ENCODE results near the gene ITSN1. TPM values are rescaled to one million over a fixed set of nuclear protein-coding genes. Genes with fewer than 3 reads are reported as not detected.

Gene ITSN1
- total and polyA plus RNA-seq, 4 donors = 20.3 to 112 (median 40.2) TPM

DNA sequence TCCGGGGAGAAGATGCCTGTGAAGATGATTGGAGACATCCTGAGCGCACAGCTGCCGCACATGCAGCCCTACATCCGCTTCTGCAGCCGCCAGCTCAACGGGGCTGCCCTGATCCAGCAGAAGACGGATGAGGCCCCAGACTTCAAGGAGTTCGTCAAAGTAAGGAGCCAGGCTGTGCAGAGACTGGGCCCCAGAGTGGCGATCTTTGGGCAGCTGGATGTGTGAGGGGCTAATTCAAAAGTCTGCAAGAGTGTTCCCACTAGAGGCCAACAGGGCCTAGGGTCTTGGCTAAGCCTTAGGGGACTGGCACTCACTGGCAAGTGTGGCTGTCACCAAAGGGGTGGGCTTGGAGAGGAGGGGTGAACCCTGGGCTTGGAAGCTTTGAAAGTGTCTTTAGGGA, 222.9 kb downstream of the ITSN1 start:
- H3K36me3 ChIP-seq (ENCODE audit: control insufficient read depth in 4 of 4, insufficient read depth in 3 of 4, low read depth in 1 of 4, low read length in 3 of 4) = no peaks in the 10 kb centered on the region
- no peaks in the 10 kb centered on the region for H3K9me3 ChIP-seq (ENCODE audit: control insufficient read depth in 4 of 4, low read length in 3 of 4)
- no peaks in the 10 kb centered on the region for H3K4me1 ChIP-seq (ENCODE audit: control insufficient read depth in 4 of 4, insufficient read depth in 4 of 4, low read length in 3 of 4)
- TF ChIP-seq CTCF (IDR thresholded peaks at IDR 0.05; ENCODE audit: low read depth, low read length, missing input control) (no peak), REST (IDR thresholded peaks at IDR 0.05) (no peak), MAX (IDR thresholded peaks at IDR 0.05) (no peak), NR2F2 (IDR thresholded peaks at IDR 0.05) (no peak), JUND (IDR thresholded peaks at IDR 0.05) (no peak), FOXA1 (IDR thresholded peaks at IDR 0.05) (no peak), RAD21 (IDR thresholded peaks at IDR 0.05) (no peak), TAF1 (conservative IDR thresholded peaks at IDR 0.05) (no peak), HNF4G (IDR thresholded peaks at IDR 0.05) (no peak), FOXA2 (IDR thresholded peaks at IDR 0.05) (no peak), ZBTB33 (IDR thresholded peaks at IDR 0.05) (no peak), GABPA (IDR thresholded peaks at IDR 0.05 in 1 of 2, conservative IDR thresholded peaks at IDR 0.05 in 1 of 2) (no peak), RXRA (IDR thresholded peaks at IDR 0.05) (no peak), ATF3 (IDR thresholded peaks at IDR 0.05) (no peak), SP1 (IDR thresholded peaks at IDR 0.05) (no peak), YY1 (IDR thresholded peaks at IDR 0.05) (no peak)
- H3K4me3 ChIP-seq (ENCODE audit: low read depth in 1 of 3, low read length in 3 of 3) = no peak overlapping the region
- H3K9ac ChIP-seq (ENCODE audit: low read depth in 1 of 2, low read length in 2 of 2) = no peak overlapping the region
- DNase-seq (ENCODE audit: low spot score) = no peak
- H3K27me3 ChIP-seq (ENCODE audit: control insufficient read depth in 4 of 4, insufficient read depth in 4 of 4, low read length in 3 of 4) = no peaks in the 10 kb centered on the region
- WGBS = 94% methylated on average over 9 of the region's 9 CpGs
- no peak overlapping the region for H3K27ac ChIP-seq (ENCODE audit: low read depth in 1 of 2, low read length in 2 of 2)

- DNase-seq (ENCODE audit: low spot score) = no peak
- TF ChIP-seq REST (IDR thresholded peaks at IDR 0.05) = no peak
- no peak for TF ChIP-seq JUND (IDR thresholded peaks at IDR 0.05)
- no peak for TF ChIP-seq CTCF (IDR thresholded peaks at IDR 0.05; ENCODE audit: low read depth, low read length, missing input control)
- TF ChIP-seq TAF1 (conservative IDR thresholded peaks at IDR 0.05) = no peak
- Histone ChIP-seq H3K27me3 (ENCODE audit: control insufficient read depth in 4 of 4, insufficient read depth in 4 of 4, low read length in 3 of 4) (no peaks in the 10 kb centered on the region), H3K9ac (ENCODE audit: low read depth in 1 of 2, low read length in 2 of 2) (no peak overlapping the region), H3K9me3 (ENCODE audit: control insufficient read depth in 4 of 4, low read length in 3 of 4) (no peaks in the 10 kb centered on the region), H3K4me3 (ENCODE audit: low read depth in 1 of 3, low read length in 3 of 3) (no peak overlapping the region), H3K4me1 (ENCODE audit: control insufficient read depth in 4 of 4, insufficient read depth in 4 of 4, low read length in 3 of 4) (no peaks in the 10 kb centered on the region), H3K27ac (ENCODE audit: low read depth in 1 of 2, low read length in 2 of 2) (no peak overlapping the region), H3K36me3 (ENCODE audit: control insufficient read depth in 4 of 4, insufficient read depth in 3 of 4, low read depth in 1 of 4, low read length in 3 of 4) (no peaks in the 10 kb centered on the region)
- 87% methylated on average over 8 of the region's 8 CpGs for WGBS
These were observed 223.8 kb downstream of the ITSN1 start for GRCh38 chr21:33865996-33866575.

Data from liver (tissue), 9 donors.